Retinal pigment epithelial cell (primary cell): ENCODE data around the gene PRRT2.

ENCODE experiments used
- DNase-seq: peaks from one replicate; pipeline ENCODE4 v3.0.0-alpha.2; 2010; ENCODE audit warnings: low read depth
- H3K4me3 ChIP-seq: 2 replicates; pipeline ENCODE4 v1.5.1; 2011; ENCODE audit warnings: mild to moderate bottlenecking, low read length, control low read depth, moderate library complexity
- CTCF ChIP-seq: conservative IDR thresholded peaks from 2 replicates; pipeline ENCODE4 v1.5.1; 2011; ENCODE audit warnings: low read depth, low read length, control low read depth, inconsistent platforms

Gene PRRT2

GRCh38 chr16:29858149-29858849 lies 46.3 kb downstream of the PRRT2 start:
- DNase-seq = no peak
- TF ChIP-seq CTCF = no peak
- H3K4me3 ChIP-seq = no peak overlapping the region

- no peak for TF ChIP-seq CTCF
- H3K4me3 ChIP-seq = no peak overlapping the region
- no peak for DNase-seq
Measured at GRCh38 chr16:29858974-29859373, 47.0 kb downstream of the PRRT2 start.

- no peak for DNase-seq
- no peak overlapping the region for H3K4me3 ChIP-seq
- no peak for TF ChIP-seq CTCF
Measured at GRCh38 chr16:29860218-29860617, 48.2 kb downstream of the PRRT2 start.

- TF ChIP-seq CTCF = peak; percentile 37
- DNase-seq = no peak
- H3K4me3 ChIP-seq = peak overlapping the region; percentile 79
Measured at GRCh38 chr16:29862383-29862883, 50.4 kb downstream of the PRRT2 start.

- peak; percentile 55 for TF ChIP-seq CTCF
- DNase-seq = peak; percentile 92
Measured at GRCh38 chr16:29862884-29863668, 51.1 kb downstream of the PRRT2 start, which contains the start of gene CDIPT. CDIPT (minus strand) TSS chr16:29863226; CDS start chr16:29862857, 369 bp downstream.

GRCh38 chr16:29863669-29863984 lies 51.6 kb downstream of the PRRT2 start:
- no peak for DNase-seq
- H3K4me3 ChIP-seq = peak overlapping the region; percentile 21
- no peak for TF ChIP-seq CTCF

More at GRCh38 chr16:29862884-29863668, 51.1 kb downstream of the PRRT2 start, which contains the start of gene CDIPT:
- peak within 1 kb of the TSS; percentile 79 for H3K4me3 ChIP-seq

- TF ChIP-seq CTCF = no peak
- no peak for DNase-seq
- no peak overlapping the region for H3K4me3 ChIP-seq
Measured at GRCh38 chr16:29864205-29864604, 52.2 kb downstream of the PRRT2 start.
